Gastroesophageal sphincter (tissue), 4 donors: Measurements from ENCODE around the gene SYNJ2. TPM values are rescaled to one million over a fixed set of nuclear protein-coding genes. Genes with fewer than 3 reads are reported as not detected.
A peak's percentile ranks its signal among the peaks of the same experiment; 100 is the strongest.

Experiments used
- ATAC-seq: fragments of 150-250 bp; one replicate; pipeline ENCODE4 v1.9.1; 2016; ENCODE audit warnings: mild to moderate bottlenecking, moderate library complexity
- H3K27ac ChIP-seq, 4 donors: fragments of 200-600 bp; sonication (generic) in 3 of 4; 1 replicate in 3 of 4; 2 replicates in 1 of 4; pipeline ENCODE4 v1.5.1; 2016 to 2019
- H3K27me3 ChIP-seq: fragments of 200-600 bp; sonication (generic); one replicate; pipeline ENCODE4 v1.5.1; 2019
- H3K36me3 ChIP-seq, 2 donors: fragments of 200-600 bp; sonication (generic); one replicate each; pipeline ENCODE4 v1.5.1; 2019; ENCODE audit warnings: control low read depth in 1 of 2
- H3K4me1 ChIP-seq, 3 donors: fragments of 200-600 bp; sonication (generic); 1 replicate in 2 of 3; 2 replicates in 1 of 3; pipeline ENCODE4 v1.5.1; 2016 to 2019; ENCODE audit warnings: control low read depth in 2 of 3
- H3K4me3 ChIP-seq, 2 donors: fragments of 200-600 bp; sonication (generic); one replicate each; pipeline ENCODE4 v1.5.1; 2019; ENCODE audit warnings: mild to moderate bottlenecking in 1 of 2, moderate library complexity in 1 of 2
- H3K9me3 ChIP-seq, 3 donors: fragments of 200-600 bp; sonication (generic); one replicate each; pipeline ENCODE4 v1.5.1; 2017 to 2019; ENCODE audit warnings: control low read depth in 2 of 3
- EP300 ChIP-seq: sonication (generic); formaldehyde crosslinking; IDR thresholded peaks from one replicate; pipeline ENCODE4 v1.6.1; 2017; ENCODE audit warnings: antibody characterized with exemption, mild to moderate bottlenecking
- POLR2A ChIP-seq, 2 donors: fragments of 450-650 bp; IDR thresholded peaks; one replicate each; pipeline ENCODE4 v1.6.1; 2017; ENCODE audit warnings: antibody characterized with exemption in 2 of 2, mild to moderate bottlenecking in 2 of 2, moderate library complexity in 1 of 2
- POLR2AphosphoS5 ChIP-seq: sonication (generic); formaldehyde crosslinking; IDR thresholded peaks from one replicate; pipeline ENCODE4 v1.6.1; 2017; ENCODE audit warnings: antibody characterized with exemption
- WGBS, 2 donors: methylation state at CpG; one replicate each; pipeline ENCODE4 v1.1.5; 2018; ENCODE audit warnings: low coverage in 1 of 2; 5-methylcytosine and 5-hydroxymethylcytosine counted together
- total RNA-seq, 4 donors: library from RNA; depleted of rRNA; stranded (reverse); fragments of >200 nt; gene quantifications; one replicate each; pipeline ENCODE4 v1.1.0, GENCODE V29; 2016
- TF ChIP-seq, protein P1 (sequence below), 4 experiments: fragments of 200-600 bp in 2 of 4; fragments of 450-650 bp in 2 of 4; sonication (generic) in 1 of 4; IDR thresholded peaks; one replicate each; pipeline ENCODE4 v1.5.1; 2017 to 2019; ENCODE audit warnings: antibody characterized with exemption in 4 of 4, mild to moderate bottlenecking in 2 of 4, moderate library complexity in 2 of 4

Gene SYNJ2
- total RNA-seq, 4 donors from 2014 or later, result 19.9 to 27.9 (median 21.6) TPM

DNA sequence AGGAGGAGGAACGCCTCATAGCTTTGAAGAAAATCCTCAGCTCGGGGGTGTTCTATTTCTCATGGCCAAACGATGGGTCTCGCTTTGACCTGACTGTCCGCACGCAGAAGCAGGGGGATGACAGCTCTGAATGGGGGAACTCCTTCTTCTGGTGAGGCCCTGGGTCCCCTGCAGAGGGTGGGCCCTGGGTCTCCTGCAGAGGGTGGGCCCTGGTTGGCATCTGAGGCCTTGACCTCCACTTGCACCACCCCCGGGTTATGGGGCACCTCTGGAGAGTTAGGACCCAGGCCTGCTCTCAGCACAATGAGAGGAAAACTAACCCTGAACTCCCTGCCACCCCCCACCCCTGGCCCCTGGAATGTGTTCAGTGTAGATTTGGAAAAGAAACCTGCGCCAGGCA, 47.2 kb downstream of the SYNJ2 start:
- no peaks in the 10 kb centered on the region for H3K9me3 ChIP-seq
- peaks cover 0 to 32% of the 10 kb centered on the region in 2 donors for H3K36me3 ChIP-seq
- H3K4me1 ChIP-seq, result peaks cover 0 to 67% (median 42%) of the 10 kb centered on the region in 3 donors
- H3K4me3 ChIP-seq, result no peak overlapping the region
- no CpG with 5 or more reads among the region's 8 CpGs for WGBS, 2 donors
- ATAC-seq, result no peak
- no peaks in the 10 kb centered on the region for H3K27me3 ChIP-seq
- TF ChIP-seq, protein P1, sequence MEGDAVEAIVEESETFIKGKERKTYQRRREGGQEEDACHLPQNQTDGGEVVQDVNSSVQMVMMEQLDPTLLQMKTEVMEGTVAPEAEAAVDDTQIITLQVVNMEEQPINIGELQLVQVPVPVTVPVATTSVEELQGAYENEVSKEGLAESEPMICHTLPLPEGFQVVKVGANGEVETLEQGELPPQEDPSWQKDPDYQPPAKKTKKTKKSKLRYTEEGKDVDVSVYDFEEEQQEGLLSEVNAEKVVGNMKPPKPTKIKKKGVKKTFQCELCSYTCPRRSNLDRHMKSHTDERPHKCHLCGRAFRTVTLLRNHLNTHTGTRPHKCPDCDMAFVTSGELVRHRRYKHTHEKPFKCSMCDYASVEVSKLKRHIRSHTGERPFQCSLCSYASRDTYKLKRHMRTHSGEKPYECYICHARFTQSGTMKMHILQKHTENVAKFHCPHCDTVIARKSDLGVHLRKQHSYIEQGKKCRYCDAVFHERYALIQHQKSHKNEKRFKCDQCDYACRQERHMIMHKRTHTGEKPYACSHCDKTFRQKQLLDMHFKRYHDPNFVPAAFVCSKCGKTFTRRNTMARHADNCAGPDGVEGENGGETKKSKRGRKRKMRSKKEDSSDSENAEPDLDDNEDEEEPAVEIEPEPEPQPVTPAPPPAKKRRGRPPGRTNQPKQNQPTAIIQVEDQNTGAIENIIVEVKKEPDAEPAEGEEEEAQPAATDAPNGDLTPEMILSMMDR (IDR thresholded peaks at IDR 0.05), result no peak
- TF ChIP-seq EP300 (no peak), POLR2AphosphoS5 (no peak), POLR2A (IDR thresholded peaks at IDR 0.05) (no peak)
- H3K27ac ChIP-seq, result peak overlapping the region in 1 of 4 donors; percentile 85

GRCh38 chr6:158029668-158030230, 48.1 kb downstream of the SYNJ2 start:
- Histone ChIP-seq H3K27ac (peak overlapping the region in 1 of 4 donors; percentile 15), H3K4me3 (no peak overlapping the region), H3K36me3 (peaks cover 0 to 36% of the 10 kb centered on the region in 2 donors), H3K4me1 (peaks cover 0 to 71% (median 42%) of the 10 kb centered on the region in 3 donors), H3K9me3 (no peaks in the 10 kb centered on the region), H3K27me3 (no peaks in the 10 kb centered on the region)
- no peak for ATAC-seq
- 90 to 92% methylated on average over 7 to 10 of the region's 10 CpGs for WGBS, 2 donors
- TF ChIP-seq POLR2A (IDR thresholded peaks at IDR 0.05) (no peak), POLR2AphosphoS5 (no peak), EP300 (no peak)
- TF ChIP-seq, protein P1 (IDR thresholded peaks at IDR 0.05), result no peak

DNA sequence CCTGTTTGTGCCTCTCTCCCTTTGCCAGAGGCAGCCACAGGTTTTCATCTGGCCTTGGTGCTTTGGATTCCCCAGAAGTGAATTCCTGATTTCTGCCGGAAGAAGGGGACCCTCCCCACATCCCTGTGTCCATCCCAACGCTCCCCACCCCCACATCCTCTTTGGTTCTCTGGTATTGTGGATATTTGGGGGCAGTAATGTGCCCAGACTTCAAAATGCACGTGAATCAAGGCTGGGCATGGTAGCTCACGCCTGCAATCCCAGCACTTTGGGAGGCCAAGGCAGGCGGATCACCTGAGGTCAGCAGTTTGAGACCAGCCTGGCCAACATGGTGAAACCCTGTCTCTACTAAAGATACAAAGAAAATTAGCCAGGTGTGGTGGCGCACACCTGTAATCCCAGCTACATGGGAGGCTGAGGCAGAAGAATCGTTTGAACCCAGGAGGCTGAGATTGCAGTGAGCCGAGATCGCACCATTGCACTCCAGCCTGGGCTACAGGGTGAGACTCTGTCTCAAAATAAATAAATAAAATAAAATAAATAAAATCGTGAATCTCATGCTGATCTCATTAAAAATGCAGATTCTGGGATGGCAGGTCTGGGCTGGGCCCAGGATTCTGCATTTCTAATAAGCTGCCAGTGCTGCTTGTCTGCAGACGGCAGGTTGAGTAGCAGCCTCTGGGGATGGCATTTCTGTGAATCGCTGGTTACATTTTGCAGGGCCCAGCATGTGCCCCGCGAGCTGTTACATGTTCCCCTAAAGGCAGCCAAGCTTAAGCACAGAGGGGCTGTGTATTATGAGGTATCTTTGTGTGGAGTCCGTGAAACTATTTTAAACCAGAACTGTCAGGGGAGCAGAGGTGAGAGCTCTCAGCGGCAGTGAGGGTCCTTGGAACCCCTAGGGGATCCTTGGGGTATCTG, 49.0 kb downstream of the SYNJ2 start:
- WGBS, 2 donors, result 84 to 86% methylated on average over 4 to 11 of the region's 16 CpGs
- TF ChIP-seq, protein P1 (IDR thresholded peaks at IDR 0.05), result no peak
- TF ChIP-seq EP300 (no peak), POLR2AphosphoS5 (no peak), POLR2A (IDR thresholded peaks at IDR 0.05) (no peak)
- ATAC-seq, result no peak
- Histone ChIP-seq H3K27me3 (no peaks in the 10 kb centered on the region), H3K4me3 (no peak overlapping the region), H3K9me3 (no peaks in the 10 kb centered on the region), H3K4me1 (peaks cover 0 to 65% (median 41%) of the 10 kb centered on the region in 3 donors), H3K36me3 (peaks cover 0 to 36% of the 10 kb centered on the region in 2 donors), H3K27ac (peak overlapping the region in 3 of 4 donors; percentile 48 to 65 (median 64))

- no peak overlapping the region for H3K4me3 ChIP-seq
- H3K27me3 ChIP-seq, result no peaks in the 10 kb centered on the region
- TF ChIP-seq, protein P1 (IDR thresholded peaks at IDR 0.05), result no peak
- no peak for TF ChIP-seq POLR2A (IDR thresholded peaks at IDR 0.05)
- TF ChIP-seq EP300, result no peak
- no peak for TF ChIP-seq POLR2AphosphoS5
- ATAC-seq, result peak; percentile 35
- H3K36me3 ChIP-seq, result peaks cover 0 to 36% of the 10 kb centered on the region in 2 donors
- no peaks in the 10 kb centered on the region for H3K9me3 ChIP-seq
- WGBS, 2 donors, result 37 to 61% methylated on average over 3 to 10 of the region's 20 CpGs
- H3K27ac ChIP-seq, result peak overlapping the region in 3 of 4 donors; percentile 48 to 65 (median 64)
- peaks cover 0 to 55% (median 31%) of the 10 kb centered on the region in 3 donors for H3K4me1 ChIP-seq
Observed at GRCh38 chr6:158031381-158032353, 50.0 kb downstream of the SYNJ2 start.
